Measurements from ENCODE around the gene CASKIN1.
"Not testable (repeated sequence)": the region's sequence is repeated elsewhere in the genome, so short reads cannot be mapped to it uniquely, and the experiment has no call there.

Gene CASKIN1

DNA sequence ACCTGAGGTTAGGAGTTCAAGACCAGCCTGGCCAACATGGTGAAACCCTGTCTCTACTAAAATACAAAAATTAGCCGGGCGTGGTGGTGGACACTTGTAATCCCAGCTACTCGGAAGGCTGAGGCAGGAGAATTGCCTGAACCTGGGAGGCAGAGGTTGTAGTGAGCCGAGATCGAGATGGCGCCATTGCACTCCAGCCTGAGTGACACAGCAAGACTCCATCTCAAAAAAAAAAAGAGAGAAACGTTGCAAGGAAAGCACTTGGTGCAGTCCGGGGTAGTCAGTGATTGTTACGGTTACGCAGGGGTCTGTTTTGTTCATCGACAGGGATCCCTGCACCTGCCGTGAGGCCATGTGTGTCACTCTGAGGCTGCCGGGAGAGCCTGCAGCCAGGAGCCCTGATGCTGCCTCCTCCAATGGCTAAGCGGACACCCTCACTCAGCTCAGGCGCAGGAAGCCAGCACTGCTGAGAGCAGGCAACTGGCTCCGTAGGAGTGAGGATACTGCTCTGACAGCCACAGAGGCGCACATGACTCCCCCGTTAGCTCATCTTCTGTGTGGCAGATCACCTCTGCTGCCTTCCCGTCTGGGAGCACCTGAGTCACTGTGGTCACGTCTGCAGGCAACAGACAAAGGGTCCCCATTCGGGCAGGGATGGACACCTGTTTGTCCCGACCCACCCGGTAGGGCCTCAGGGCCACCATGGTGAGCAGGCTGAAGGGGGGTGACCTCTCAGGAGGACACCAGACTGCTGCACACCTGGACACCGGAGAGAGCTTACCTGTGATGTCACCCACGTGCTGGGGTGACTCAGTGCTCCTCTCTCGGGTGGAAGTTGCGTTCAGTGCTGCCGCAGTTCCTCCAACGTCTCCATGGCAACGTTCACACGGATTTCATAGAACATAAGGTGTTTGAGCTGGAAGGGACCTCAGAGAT, 53.2 kb downstream of the CASKIN1 start:
- DNase-seq: peak in 40 of 56 donors; percentile 41 to 90 (median 74)

DNA sequence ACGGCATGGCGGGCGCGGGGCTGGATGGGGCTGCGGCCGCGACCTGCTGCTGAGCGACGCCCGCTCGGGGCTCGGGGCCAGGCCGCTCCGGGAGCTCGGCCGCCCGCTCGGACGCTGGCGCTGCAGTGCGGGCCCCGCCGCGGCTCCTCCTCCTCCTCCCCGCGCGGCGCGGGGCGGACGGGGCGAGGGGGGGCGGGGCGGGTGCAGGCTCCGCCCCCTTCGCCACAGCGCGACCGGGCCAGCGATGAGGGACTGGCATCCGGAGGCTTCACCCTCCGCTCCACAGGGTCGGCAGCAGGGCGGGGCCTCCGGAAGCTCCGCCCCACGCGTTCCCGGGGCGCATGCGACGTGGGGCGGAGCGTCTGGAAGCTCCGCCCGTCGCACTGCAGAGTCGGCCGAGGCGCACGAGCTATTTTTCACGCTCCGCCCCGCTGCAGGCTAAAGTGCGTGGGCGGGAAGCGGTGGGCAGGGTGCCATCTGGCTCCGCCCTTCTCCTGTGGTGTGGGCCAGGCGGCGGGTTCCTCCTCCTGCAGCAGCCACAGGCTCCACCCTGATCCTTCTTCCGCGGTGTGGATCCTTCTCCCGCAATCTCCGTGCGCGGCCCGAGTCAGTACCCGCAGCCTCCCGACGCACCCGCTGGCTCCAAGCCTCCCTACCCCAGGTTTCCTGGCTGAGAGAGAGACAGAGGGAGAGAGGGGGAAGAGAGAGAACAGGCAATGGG, 60.5 kb downstream of the CASKIN1 start, which contains the start of gene PKD1:
Gene PKD1 (minus strand): TSS at position 129 of the 721 bp plus-strand sequence. CDS start 209 bp downstream, outside the sequence.
- DNase-seq: peak in 55 of 56 donors; percentile 32 to 97 (median 82)

DNA sequence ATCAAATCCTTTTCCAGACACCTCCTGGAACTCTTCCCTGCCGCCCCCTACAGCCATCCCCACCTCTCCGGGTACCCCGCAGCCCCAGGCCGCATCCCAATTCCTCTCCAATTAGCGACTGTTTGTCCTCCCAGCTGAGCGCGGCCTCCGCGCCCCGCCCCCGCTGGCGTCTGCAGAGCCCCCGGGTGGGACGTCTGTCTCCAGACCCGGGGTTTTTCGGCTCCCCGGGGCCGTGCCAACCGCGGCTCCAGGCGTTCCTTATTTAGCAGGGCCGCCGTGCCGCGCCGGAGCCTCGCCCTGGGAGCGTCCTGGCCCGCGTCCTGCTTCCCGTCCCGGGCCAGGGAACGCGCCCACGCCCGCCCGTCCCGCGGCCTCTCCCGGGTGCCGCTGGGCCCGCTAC, 61.3 kb downstream of the CASKIN1 start:
- DNase-seq: peak in 2 of 56 donors; percentile 15 to 36

DNA sequence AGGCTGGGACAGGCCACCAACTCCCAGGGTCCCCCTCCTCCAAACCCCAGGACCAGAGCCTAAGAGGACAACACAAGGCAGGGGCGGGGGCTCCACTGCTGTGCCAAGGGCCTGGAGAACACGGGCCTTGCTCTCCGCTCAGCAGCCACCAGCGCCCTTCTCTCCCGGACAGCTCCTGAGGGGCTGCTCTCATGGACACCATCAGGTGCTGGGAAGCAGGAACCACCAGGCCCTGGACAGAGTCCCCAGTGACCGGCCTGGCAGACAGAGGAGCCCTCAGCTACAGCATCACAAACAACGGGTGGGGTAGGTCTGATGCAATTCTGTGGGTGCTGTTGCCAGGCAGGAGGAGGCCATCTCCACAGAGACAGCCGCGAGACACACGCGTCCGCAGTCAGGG, 62.6 kb downstream of the CASKIN1 start:
- peak in 1 of 56 donors; percentile 4 for DNase-seq

DNA sequence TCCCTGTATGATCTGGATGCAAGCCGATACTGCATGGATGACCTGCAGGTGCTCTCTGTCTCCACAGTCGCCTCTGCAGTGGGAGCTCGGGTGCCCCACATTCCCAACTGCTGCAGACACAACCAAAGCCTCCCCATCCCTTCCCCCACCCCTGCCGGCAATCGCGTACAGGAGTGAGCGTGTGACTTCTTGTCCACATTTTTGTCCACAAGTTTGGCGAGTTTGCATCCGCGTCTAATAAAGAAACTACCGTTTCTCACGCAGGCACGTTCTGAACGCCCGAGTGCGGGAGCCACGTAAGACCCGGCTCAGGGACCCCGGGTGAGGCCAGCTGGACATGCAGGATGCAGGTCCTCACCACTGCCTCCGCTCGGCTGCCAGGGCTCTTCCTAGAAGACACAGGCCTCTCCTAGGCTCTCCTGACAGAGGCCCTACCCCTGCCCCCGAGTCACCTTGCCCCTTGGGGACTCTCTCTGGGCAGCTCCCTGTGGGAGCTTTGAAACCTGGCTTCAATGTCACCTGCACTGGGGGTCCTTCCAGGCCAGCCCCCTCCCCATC, 66.4 kb downstream of the CASKIN1 start:
- not testable (repeated sequence) for DNase-seq

DNA sequence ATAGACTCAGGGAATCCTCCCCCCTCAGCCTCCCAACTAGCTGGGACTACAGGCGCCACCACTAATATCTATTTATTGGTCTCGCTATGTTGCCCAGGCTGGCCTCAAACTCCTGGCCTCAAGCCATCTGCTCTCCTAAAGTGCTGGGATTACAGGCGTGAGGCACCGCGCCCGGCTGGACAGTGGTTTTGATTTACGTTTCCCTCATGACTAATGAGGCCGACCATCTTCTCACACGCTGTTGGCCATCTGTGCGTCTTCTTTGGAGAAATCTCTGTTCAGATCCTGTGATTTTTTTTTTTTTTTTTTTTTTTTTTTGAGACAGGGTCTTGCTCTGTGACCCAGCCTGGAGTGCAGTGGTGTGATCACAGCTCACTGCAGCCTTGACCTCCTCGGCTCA, 67.2 kb downstream of the CASKIN1 start:
- not testable (repeated sequence) for DNase-seq

DNA sequence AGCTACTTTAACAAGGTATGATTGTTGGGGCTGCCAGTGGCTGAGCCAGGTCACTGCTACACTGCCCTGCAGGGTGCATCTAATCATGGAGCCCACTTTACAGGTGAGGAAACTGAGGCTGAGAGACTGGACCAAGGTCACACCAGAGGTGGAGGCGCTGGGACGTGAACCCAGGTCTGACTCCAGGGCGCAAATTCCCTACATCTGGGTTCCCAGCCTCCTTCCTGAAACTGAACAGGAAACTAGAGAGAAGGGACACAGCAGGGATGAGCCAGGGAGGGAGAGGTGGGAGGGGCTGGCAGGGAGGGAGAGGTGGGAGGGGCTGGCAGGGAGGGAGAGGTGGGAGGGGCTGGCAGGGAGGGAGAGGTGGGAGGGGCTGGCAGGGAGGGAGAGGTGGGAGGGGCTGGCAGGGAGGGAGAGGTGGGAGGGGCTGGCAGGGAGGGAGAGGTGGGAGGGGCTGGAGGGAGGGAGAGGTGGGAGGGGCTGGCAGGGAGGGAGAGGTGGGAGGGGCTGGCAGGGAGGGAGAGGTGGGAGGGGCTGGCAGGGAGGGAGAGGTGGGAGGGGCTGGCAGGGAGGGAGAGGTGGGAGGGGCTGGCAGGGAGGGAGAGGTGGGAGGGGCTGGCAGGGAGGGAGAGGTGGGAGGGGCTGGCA, 68.7 kb downstream of the CASKIN1 start:
- peak in 3 of 56 donors; percentile 16 to 56 (median 26) for DNase-seq
